ENCODE measurements around the gene SASH1.
A peak's percentile ranks its signal among the peaks of the same experiment; 100 is the strongest.

SASH1 gene

DNA sequence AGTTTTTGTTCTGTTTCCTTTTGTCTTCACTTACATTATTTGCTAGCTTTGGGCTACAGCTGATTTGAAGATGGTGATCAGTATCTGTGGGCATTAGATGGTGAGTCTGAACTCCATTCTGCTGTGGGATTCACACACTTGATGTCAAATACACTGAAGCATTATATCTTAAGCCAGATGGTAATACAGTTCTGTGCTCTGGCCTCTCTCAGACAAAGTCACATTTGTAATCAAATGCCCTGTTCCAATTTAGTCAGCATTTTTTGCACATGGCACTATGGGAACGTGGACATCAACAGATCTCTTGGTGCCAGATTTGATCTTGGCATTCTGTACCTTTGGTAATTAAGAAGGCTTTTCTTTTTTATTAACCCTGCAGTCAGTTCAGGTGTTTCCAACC is 56.0 kb downstream of the SASH1 start:
- no peaks in the 10 kb centered on the region for H3K36me3 ChIP-seq
- no peaks in the 10 kb centered on the region for H3K9me3 ChIP-seq
- peaks cover 0 to 26% (median 15%) of the 10 kb centered on the region in 4 donors for H3K4me1 ChIP-seq
- H3K4me3 ChIP-seq: no peak overlapping the region
- TF ChIP-seq CTCF (IDR thresholded peaks at IDR 0.05): no peak
- no peaks in the 10 kb centered on the region for H3K27me3 ChIP-seq
- no peak overlapping the region for H3K27ac ChIP-seq
- no peak for DNase-seq
- intact Hi-C loops (cut with DNase I; ENCODE audit: low total_unique reads): no loop called here

DNA sequence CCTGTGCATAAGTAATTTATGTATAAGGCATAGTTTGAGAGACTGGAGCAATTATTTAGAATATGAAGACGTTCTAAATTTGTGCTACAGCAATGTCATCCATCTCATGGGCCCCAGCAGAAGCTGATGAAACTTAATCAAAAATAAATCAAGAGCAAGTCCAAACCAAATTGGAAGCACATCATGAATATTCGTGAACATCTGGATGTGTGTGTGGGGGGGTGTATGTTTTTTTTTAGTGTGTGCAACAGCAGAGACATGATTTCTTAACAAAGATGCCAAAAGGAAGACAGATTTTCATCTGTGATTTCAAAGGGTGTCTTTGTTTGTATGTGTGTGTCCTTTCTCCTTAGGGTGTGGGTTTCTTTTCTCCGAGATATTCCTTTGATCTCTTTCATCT is 58.9 kb downstream of the SASH1 start:
- TF ChIP-seq CTCF (IDR thresholded peaks at IDR 0.05): no peak
- Histone ChIP-seq H3K27ac (no peak overlapping the region), H3K36me3 (no peaks in the 10 kb centered on the region), H3K9me3 (no peaks in the 10 kb centered on the region), H3K27me3 (no peaks in the 10 kb centered on the region), H3K4me1 (peaks cover 0 to 20% (median 16%) of the 10 kb centered on the region in 4 donors), H3K4me3 (no peak overlapping the region)
- intact Hi-C loops (cut with DNase I; ENCODE audit: low total_unique reads): loop anchor here (10.0 kb wide), 1 partner anchor 57 kb away; the partner anchor contains the start of gene SASH1
- no peak for DNase-seq

GRCh38 chr6:148404456-148405054 is 61.9 kb downstream of the SASH1 start:
- H3K27ac ChIP-seq: peak overlapping the region; percentile 61 to 75

DNA sequence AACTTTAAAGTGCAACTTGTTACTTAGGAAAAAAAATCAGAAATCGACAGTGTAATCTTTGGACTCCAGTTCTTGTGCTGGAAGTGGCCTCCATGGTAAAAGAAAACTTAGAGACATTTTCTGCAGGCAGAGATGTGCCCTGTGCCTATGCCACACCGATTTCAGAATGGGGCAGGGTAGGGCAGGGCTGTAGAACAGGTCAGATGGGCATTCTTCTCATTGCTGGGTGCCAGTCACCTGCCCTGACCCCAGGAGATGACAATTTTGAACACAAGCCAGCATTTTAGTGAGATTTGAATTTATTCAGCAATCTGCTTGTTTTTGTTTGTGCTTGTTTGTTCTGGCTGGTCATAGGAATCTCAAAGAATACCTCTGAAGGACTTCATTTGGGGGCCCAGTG is 63.3 kb downstream of the SASH1 start:
- Histone ChIP-seq H3K27me3 (no peaks in the 10 kb centered on the region), H3K36me3 (no peaks in the 10 kb centered on the region), H3K4me1 (peaks cover 0 to 33% (median 22%) of the 10 kb centered on the region in 4 donors), H3K4me3 (no peak overlapping the region), H3K9me3 (peaks cover 0 to 2% (median 0%) of the 10 kb centered on the region in 3 donors), H3K27ac (peak overlapping the region; percentile 61 to 75)
- intact Hi-C loops (cut with DNase I; ENCODE audit: low total_unique reads): loop anchor here (10.0 kb wide), 1 partner anchor 61 kb away; the partner anchor contains the start of gene SASH1
- DNase-seq: no peak
- TF ChIP-seq CTCF (IDR thresholded peaks at IDR 0.05): no peak

More at GRCh38 chr6:148404456-148405054, 61.9 kb downstream of the SASH1 start:
- Histone ChIP-seq H3K4me3 (no peak overlapping the region), H3K27me3 (no peaks in the 10 kb centered on the region), H3K9me3 (peaks cover 0 to 2% (median 0%) of the 10 kb centered on the region in 3 donors), H3K36me3 (no peaks in the 10 kb centered on the region), H3K4me1 (peaks cover 0 to 33% (median 22%) of the 10 kb centered on the region in 4 donors)
- intact Hi-C loops (cut with DNase I; ENCODE audit: low total_unique reads): loop anchor here (10.0 kb wide), 1 partner anchor 60 kb away; the partner anchor contains the start of gene SASH1
- DNase-seq: no peak
- TF ChIP-seq CTCF (IDR thresholded peaks at IDR 0.05): no peak

DNA sequence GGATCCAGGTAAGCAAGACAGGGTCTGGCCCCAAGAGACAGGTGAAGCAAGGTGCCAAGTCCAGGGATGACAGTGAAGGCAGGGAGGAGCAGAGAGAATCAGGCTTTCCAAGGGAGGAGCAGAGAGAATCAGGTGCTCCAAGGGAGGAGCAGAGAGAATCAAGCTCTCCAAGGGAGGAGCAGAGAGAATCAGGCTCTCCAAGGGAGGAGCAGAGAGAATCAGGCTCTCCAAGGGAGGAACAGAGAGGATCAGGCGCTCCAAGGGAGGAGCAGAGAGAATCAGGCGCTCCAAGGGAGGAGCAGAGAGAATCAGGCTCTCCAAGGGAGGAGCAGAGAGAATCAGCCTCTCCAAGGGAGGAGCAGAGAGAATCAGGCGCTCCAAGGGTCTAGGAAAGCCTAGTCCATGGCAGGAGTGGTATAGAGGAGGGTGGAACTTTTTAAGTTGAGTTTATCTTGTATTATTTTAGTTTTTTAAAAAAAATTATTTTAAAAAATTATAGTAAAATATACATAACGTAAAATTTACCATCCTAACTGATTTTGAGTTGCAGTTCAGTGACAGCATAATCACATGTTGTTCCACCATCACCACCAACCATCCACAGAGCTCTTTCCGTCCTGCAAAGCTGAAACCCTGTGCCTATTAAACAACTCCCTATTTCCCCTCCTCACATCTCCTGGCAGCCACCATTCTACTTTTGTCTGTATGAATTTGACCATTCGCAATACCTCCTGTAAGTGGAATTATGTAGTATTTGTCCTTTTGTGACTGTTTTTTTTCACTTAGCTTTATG is 64.1 kb downstream of the SASH1 start:
- H3K4me1 ChIP-seq: peaks cover 0 to 33% (median 22%) of the 10 kb centered on the region in 4 donors
- H3K36me3 ChIP-seq: no peaks in the 10 kb centered on the region
- peak overlapping the region; percentile 61 to 75 for H3K27ac ChIP-seq
- intact Hi-C loops (cut with DNase I; ENCODE audit: low total_unique reads): loop anchor here (10.0 kb wide), 1 partner anchor 62 kb away; the partner anchor contains the start of gene SASH1
- no peaks in the 10 kb centered on the region for H3K27me3 ChIP-seq
- no peak overlapping the region for H3K4me3 ChIP-seq
- no peak for TF ChIP-seq CTCF (IDR thresholded peaks at IDR 0.05)
- peaks cover 0 to 2% (median 0%) of the 10 kb centered on the region in 3 donors for H3K9me3 ChIP-seq
- no peak for DNase-seq

All from tibial artery (tissue), 4 donors.